GM19035 (cell line): ENCODE data around the gene GNG7.
"Not testable (repeated sequence)": the region's sequence is repeated elsewhere in the genome, so short reads cannot be mapped to it uniquely, and the experiment has no call there.

Experiments used
- ATAC-seq: cut with Tn5 transposase; IDR thresholded peaks from one replicate; pipeline ENCODE4 v1.9.1; 2021; ENCODE audit not compliant: unreplicated experiment

The GNG7 gene

DNA sequence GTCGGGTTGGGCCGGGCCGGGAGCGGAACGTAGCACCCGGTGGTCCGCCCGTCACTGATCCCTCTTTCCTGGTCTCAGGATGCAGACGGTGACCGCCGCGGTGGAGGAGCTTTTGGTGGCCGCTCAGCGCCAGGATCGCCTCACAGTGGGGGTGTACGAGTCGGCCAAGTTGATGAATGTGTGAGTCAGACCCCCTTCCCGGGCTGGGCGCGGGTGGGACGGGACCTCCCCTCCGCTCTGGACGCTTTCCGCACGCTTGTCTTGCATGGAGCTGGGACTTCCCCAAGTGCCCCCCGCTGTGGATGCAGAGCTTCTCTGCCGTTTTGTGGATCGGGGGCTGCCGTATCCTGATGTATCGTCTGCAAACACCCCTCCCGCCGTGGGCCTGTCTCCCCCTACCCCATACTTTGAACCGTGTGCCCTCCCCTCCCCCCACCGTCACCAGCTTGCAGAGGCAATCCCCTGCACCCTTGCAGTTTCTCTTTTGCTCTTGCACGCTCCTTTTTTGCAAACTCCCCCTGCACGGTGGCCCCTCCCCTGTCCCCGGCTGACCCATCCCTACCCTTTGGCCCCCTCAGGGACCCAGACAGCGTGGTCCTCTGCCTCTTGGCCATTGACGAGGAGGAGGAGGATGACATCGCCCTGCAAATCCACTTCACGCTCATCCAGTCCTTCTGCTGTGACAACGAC, 225.9 kb downstream of the GNG7 start:
- ATAC-seq, result peak; percentile 13

DNA sequence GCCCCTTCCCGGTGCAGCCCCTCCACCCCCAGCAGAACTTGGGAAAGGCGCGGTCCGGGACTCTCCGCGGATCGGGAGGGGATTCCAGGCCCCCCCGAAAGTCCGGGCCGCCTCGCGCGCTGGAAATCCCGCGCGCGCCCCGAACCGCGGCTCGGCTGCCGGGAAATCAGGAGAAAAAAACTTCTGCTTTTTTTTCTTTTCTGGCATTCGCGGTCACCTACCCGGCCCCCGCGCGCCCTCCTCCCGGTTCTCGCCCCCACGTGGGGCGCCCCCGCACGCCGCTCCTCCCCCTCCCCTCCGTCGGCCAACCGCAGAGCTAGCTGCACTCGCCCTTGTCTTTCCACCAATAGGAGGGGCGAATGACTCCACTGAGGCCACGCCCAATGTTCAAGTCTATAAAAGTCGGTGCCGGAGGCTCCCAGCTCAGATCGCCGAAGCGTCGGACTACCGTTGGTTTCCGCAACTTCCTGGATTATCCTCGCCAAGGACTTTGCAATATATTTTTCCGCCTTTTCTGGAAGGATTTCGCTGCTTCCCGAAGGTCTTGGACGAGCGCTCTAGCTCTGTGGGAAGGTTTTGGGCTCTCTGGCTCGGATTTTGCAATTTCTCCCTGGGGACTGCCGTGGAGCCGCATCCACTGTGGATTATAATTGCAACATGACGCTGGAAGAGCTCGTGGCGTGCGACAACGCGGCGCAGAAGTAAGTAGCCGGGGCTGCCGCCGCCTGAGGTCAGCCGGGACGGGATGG, 226.6 kb downstream of the GNG7 start, which contains the start of gene GADD45B:
Gene GADD45B (plus strand): TSS at position 426 of the 749 bp plus-strand sequence. CDS start 232 bp downstream, at position 658.
- ATAC-seq, result peak; percentile 56

DNA sequence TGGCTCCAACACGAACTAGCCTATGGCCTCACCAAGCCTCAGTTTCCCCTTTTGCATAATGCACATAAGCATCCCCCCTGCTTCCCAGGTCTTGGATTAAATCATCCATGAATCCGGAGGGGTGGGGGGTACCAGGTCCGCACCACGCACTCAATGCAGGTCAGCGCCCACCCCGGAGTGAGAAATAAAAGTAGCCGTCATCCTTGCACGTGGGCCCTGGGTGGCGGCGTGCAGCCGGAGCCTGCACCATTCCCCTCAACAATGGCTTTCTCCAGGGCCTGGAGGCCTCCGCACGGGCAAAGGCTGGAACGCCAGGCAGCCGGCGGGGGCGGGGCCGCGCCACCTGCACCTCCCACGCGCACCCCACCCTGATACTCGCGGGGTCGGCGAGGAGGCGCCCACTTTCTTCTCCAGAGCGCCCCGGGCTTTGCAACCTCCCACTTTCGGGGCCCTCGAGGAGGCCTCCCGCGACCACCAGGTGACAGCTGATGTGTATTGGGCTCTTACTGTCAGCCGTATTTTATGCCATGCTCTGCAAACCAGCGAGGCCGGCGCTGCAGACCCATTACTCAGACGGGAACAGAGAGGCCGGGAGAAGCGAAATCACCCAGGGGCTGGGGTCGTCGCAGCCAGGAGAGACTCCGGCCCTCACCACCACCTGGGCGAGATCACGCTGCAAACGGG, 227.3 kb downstream of the GNG7 start:
- ATAC-seq, result peak; percentile 6

DNA sequence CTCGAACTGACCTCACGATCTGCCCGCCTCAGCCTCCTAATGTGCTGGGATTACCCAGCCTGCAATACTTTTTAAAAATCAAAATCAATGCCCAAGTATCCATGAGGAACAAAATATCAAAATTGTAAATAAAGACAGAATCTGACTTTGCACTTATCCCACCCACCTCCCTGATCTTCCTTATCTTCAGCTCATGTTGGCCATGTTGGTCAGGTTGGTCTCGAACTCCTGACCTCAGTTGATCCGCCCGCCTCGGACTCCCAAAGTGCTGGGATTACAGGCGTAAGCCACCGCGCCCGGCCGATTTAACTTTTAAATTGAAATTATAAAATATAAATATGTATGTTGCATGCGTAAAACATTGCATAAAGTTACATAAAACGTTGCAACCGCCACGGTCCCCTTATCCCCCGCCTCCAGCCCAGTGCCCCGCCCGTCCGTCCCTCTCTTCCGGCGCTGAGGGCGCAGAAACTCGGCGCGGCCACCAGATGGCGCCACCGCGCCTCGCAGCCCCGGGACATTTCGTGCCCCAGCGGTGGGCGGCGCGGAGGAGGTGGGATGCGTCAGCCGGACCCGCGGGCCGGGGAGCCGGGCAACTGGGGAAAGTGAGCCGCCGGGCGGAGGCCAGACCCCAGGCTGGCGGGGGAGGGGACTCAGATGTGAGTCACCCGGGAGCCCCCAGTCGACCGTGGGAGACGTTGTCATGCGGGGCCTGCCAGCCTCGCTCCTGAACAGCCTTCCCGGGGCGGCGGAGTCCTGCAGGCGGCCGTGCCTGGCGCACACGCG, 228.1 kb downstream of the GNG7 start:
- peak; percentile 22 for ATAC-seq

DNA sequence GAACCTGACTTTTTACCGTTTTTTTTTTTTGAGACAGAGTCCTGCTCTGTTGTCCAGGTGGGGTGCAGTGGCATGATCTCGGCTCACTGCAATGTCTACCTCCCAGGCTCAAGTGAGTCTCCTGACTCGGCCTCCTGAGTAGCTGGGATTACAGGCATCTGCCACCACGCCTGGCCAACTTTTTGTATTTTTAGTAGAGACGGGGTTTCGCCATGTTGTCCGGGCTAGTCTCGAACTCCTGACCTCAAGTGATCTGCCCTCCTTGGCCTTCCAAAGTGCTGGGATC, 232.6 kb downstream of the GNG7 start:
- ATAC-seq, result not testable (repeated sequence)

DNA sequence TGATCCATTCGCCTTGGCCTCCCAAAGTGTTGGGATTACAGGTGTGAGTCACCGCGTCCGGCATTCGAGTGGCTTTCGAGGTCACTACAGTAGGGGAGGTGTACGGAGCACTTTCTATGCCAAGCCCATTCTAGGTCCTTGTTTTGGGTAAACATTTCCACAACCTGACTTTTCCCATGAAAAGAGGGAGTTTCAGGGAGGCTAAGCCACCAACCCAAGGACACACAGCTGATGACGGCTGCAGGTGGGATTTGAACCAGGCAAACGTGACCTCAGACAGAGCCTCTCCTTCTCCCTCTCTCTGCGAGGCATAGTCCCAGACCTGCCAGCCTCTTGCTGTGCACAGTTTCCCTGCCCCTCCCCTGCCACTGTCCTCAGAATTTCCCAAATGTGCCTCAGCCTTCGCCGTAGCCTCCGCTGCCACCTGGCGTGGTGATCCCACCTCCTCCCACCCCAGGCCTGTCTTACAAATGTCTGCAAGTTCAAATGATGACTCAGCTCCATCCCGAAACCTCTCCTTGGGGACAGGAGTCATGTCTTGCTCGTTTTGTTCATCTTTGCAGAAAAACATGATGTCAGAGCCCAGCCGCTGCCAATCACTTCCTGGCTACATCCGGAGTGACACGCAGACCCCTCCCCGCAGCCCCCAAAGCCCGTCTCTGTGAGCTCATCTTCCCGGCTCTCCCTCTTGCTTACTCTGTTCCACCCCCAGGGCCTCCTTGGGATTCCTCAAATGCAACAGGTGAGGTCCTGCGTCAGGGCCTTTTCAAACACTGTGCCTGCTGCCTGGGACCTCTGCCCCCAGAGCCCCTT, 233.2 kb downstream of the GNG7 start:
- ATAC-seq, result no peak

DNA sequence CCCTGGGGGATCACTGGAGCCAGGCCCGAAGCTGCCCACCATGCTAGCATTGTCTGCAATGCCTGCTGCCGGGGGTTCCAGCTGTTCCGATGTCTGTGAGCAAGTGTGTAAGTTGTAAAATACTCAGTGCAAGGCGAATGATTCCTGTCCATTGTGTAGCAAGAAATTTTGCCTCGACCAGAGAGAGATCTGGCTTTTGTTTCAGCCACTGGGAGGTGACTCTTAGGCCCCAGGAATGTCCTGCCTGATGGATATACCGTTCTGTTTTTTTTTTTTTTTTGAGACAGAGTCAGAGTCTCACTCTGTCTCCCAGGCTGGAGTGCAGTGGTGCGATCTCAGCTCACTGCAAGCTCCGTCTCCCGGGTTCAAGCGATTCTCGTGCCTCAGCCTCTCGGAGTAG, 233.9 kb downstream of the GNG7 start:
- no peak for ATAC-seq

DNA sequence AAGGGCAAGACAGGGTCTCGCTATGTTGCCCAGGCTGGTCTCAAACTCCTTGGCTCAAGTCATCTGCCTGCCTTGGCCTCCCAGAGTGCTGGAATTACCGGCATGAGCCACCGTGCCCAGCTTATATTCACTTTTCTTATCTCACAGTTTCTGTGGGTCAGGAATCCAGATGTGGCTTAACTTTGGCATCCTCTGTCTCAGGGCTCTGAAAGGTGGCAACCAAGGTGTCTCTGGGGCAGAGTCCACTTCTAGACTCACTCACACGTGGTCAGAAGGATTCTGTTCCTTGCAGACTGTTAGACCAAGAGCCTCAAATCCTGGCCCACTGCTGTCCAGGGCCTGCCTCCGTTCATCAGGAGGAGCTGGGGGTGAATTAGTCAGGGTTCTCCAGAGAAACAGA, 238.1 kb downstream of the GNG7 start:
- no peak for ATAC-seq

DNA sequence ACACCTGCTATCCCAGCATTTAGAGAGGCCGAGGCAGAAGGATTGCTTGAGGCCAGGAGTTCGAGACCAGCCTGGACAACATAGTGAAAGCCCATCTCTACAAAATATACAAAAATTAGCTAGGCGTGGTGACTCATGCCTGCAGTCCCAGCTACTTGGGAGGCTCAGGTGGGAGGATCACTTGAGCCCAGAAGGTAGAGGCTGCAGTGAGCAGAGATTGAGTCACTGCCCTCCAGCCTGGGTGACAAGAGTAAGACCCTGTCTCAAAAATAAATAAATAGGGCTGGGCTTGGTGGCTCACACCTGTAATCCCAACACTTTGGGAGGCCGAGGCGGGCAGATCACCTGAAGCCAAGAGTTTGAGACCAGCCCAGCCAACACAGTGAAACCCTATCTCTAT, 238.8 kb downstream of the GNG7 start:
- ATAC-seq, result not testable (repeated sequence)

DNA sequence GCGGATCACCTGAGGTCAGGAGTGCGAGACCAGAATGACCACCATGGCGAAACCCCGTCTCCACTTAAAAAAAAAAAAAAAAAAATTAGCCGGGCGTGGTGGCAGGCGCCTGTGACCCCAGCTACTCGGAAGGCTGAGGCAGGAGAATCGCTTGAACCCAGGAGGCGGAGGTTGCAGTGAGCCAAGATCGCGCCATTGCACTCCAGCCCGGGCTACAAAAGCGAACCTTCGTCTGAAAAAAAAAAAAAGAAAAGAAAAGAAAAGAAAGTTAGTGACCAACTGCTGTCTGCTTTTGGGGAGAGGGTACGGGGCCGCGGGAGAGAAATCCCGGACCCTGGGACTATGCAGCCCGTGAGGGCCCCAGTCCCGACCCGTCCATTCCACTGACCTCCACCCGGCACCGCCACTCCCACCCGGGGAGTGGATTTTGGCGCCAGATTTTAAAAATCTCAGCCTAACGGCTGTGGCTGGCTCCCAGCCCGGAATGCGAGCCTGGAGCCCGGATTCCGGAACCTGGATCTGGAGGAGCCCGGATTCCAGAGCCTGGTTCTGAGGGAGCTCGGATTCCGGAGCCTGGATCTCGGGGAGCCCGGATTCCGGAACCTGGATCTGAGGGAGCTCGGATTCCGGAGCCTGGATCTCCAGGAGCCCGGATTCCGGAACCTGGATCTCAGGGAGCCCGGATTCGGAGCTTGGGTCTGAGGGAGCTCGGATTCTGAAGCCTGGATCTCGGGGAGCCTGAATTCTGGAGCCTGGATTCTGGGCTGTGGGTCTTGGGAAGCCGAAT, 239.7 kb downstream of the GNG7 start:
- ATAC-seq, result no peak

DNA sequence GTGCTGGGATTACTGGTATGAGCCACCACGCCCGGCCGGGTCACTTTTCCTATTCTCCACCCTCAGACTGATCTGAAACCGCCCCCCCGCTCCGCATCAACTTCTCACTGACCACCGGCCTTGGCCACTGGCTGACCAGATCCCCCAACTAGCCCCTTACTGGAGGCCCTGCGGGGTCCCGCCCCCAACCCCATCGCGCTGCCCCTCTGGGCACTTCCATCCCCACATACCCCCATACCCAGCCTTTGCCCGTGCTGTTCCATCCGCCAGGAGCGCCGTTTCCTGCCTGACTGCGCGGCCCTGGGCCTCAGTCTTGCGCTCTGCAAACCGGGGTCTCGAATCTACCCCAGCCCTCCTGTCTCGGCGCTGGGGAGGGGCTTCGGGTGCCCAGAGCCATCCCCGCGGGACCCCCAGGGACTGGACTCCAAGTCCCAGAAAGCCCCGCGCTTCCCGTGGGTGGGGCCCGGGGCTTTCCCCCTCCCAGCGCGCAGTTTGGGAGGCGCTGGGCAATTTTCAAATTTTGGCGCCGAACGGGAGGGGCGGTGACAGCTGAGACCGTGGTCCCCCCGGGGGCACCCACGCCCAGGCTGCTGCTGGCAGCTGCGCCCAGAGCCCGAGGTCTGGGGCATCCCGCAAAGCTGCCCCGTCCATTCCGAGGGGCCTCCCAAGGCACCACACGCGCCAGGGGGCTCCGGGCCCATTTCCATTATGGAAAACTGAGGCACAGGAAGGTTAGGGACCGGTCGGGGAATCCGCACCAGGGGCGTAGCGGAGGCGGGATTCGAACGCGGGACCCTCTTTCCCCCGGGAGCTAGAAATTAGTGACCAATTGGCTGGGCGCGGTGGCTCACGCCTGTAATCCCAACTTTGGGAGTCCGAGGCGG, 240.5 kb downstream of the GNG7 start:
- ATAC-seq, result no peak
